ENCODE measurements around the gene TRIM50.

- TF ChIP-seq CTCF (IDR thresholded peaks at IDR 0.05) (no peak), POLR2AphosphoS5 (IDR thresholded peaks at IDR 0.05) (no peak)
These were observed 41.1 kb upstream of the TRIM50 start for GRCh38 chr7:73369009-73369408.
